HCT116 (cell line): ENCODE results near the gene CTSW.

Experiments
- CBX3 ChIP-seq: IDR thresholded peaks from 2 replicates; pipeline ENCODE4 v1.6.1; 2012; ENCODE audit warnings: low read depth
- EZH2 ChIP-seq: fragments of 200-600 bp; sonication (generic); IDR thresholded peaks from 2 replicates; pipeline ENCODE4 v1.6.1; 2017; ENCODE audit warnings: antibody characterized with exemption, mixed run types
- EZH2phosphoT487 ChIP-seq: fragments of 200-600 bp; IDR thresholded peaks from 2 replicates; pipeline ENCODE4 v1.6.1; 2018; ENCODE audit warnings: antibody characterized with exemption, borderline replicate concordance
- POLR2A ChIP-seq: IDR thresholded peaks from 2 replicates; pipeline ENCODE4 v1.7.0; 2011; ENCODE audit warnings: borderline replicate concordance; ENCODE audit not compliant: insufficient read depth, insufficient read length; ENCODE audit errors: extremely low read depth
- POLR2AphosphoS5 ChIP-seq: IDR thresholded peaks from 2 replicates; pipeline ENCODE4 v1.6.1; 2011; ENCODE audit warnings: mild to moderate bottlenecking, low read depth, low read length, moderate library complexity
- RAD21 ChIP-seq: IDR thresholded peaks from 2 replicates; pipeline ENCODE4 v1.6.1; 2012; ENCODE audit warnings: low read depth, mild to moderate bottlenecking
- SIN3A ChIP-seq: IDR thresholded peaks from 2 replicates; pipeline ENCODE4 v1.6.1; 2012; ENCODE audit warnings: low read depth
- SP1 ChIP-seq: IDR thresholded peaks from 2 replicates; pipeline ENCODE4 v1.6.1; 2012; ENCODE audit warnings: low read depth
- SRF ChIP-seq: IDR thresholded peaks from 2 replicates; pipeline ENCODE4 v1.6.1; 2012; ENCODE audit warnings: low read depth
- YY1 ChIP-seq: IDR thresholded peaks from 2 replicates; pipeline ENCODE4 v1.6.1; 2011; ENCODE audit warnings: low read length, low read depth, moderate library complexity, mild to moderate bottlenecking; ENCODE audit not compliant: insufficient replicate concordance; ENCODE audit errors: extremely low read depth
- TF ChIP-seq, protein P1 (sequence below), 3 experiments: fragments of 200-600 bp in 1 of 3; sonication (generic) in 1 of 3; IDR thresholded peaks in 2 of 3; conservative IDR thresholded peaks in 1 of 3; 2 replicates each; pipeline ENCODE4 v1.5.1; 2012 to 2017; ENCODE audit warnings: low read depth in 2 of 3, low read length in 2 of 3, antibody characterized with exemption in 1 of 3, borderline replicate concordance in 1 of 3, control low read depth in 1 of 3, mild to moderate bottlenecking in 1 of 3, mixed read lengths in 1 of 3, mixed run types in 1 of 3, moderate library complexity in 1 of 3; ENCODE audit not compliant: insufficient read depth in 1 of 3
- TF ChIP-seq, protein P2 (sequence below): IDR thresholded peaks from 2 replicates; pipeline ENCODE4 v1.6.1; 2012; ENCODE audit warnings: low read depth
- TF ChIP-seq, protein P3 (sequence below): IDR thresholded peaks from 2 replicates; pipeline ENCODE4 v1.6.1; 2012

DNA sequence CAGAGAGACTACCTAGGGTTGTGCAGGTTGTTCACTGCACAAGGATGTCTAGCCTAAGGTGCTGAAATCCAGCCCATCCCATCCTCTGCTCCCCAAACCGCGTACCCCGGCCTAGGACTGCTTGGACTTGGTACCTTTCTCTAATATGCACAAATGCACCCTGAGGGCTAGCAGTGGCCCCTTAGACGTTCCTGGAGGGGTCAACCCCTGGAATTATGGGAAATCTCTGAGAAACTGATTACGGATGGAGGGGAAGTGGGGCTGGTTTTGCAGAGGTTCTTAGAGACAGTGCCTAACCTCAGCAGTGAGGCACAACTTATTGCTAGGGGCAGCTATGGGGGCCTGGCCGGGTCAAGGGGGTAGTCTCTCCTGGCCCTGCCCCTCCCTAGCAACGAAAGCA is 36.8 kb downstream of the CTSW start:
- TF ChIP-seq YY1 (no peak), RAD21 (no peak), EZH2phosphoT487 (no peak), SIN3A (no peak), POLR2A (no peak), SP1 (no peak), SRF (no peak), EZH2 (no peak), CBX3 (no peak), POLR2AphosphoS5 (no peak; the same call in none of the 2 replicates)
- TF ChIP-seq, protein P1, sequence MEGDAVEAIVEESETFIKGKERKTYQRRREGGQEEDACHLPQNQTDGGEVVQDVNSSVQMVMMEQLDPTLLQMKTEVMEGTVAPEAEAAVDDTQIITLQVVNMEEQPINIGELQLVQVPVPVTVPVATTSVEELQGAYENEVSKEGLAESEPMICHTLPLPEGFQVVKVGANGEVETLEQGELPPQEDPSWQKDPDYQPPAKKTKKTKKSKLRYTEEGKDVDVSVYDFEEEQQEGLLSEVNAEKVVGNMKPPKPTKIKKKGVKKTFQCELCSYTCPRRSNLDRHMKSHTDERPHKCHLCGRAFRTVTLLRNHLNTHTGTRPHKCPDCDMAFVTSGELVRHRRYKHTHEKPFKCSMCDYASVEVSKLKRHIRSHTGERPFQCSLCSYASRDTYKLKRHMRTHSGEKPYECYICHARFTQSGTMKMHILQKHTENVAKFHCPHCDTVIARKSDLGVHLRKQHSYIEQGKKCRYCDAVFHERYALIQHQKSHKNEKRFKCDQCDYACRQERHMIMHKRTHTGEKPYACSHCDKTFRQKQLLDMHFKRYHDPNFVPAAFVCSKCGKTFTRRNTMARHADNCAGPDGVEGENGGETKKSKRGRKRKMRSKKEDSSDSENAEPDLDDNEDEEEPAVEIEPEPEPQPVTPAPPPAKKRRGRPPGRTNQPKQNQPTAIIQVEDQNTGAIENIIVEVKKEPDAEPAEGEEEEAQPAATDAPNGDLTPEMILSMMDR (IDR thresholded peaks at IDR 0.05 in 2 of 3, conservative IDR thresholded peaks at IDR 0.05 in 1 of 3; ENCODE audit: borderline replicate concordance in 1 of 3, insufficient read depth in 1 of 3, low read depth in 2 of 3, low read length in 2 of 3), result no peak
- TF ChIP-seq, protein P2, sequence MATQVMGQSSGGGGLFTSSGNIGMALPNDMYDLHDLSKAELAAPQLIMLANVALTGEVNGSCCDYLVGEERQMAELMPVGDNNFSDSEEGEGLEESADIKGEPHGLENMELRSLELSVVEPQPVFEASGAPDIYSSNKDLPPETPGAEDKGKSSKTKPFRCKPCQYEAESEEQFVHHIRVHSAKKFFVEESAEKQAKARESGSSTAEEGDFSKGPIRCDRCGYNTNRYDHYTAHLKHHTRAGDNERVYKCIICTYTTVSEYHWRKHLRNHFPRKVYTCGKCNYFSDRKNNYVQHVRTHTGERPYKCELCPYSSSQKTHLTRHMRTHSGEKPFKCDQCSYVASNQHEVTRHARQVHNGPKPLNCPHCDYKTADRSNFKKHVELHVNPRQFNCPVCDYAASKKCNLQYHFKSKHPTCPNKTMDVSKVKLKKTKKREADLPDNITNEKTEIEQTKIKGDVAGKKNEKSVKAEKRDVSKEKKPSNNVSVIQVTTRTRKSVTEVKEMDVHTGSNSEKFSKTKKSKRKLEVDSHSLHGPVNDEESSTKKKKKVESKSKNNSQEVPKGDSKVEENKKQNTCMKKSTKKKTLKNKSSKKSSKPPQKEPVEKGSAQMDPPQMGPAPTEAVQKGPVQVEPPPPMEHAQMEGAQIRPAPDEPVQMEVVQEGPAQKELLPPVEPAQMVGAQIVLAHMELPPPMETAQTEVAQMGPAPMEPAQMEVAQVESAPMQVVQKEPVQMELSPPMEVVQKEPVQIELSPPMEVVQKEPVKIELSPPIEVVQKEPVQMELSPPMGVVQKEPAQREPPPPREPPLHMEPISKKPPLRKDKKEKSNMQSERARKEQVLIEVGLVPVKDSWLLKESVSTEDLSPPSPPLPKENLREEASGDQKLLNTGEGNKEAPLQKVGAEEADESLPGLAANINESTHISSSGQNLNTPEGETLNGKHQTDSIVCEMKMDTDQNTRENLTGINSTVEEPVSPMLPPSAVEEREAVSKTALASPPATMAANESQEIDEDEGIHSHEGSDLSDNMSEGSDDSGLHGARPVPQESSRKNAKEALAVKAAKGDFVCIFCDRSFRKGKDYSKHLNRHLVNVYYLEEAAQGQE, result no peak
- TF ChIP-seq, protein P3, sequence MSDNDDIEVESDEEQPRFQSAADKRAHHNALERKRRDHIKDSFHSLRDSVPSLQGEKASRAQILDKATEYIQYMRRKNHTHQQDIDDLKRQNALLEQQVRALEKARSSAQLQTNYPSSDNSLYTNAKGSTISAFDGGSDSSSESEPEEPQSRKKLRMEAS, result no peak
